LNCaP clone FGC (cell line): ENCODE measurements around the gene ATXN3.
"Not testable (repeated sequence)": the region's sequence is repeated elsewhere in the genome, so short reads cannot be mapped to it uniquely, and the experiment has no call there.

Source experiments
- DNase-seq: peaks from one replicate; pipeline ENCODE4 v3.0.0-alpha.2; 2011; ENCODE audit warnings: low read depth
- H3K4me3 ChIP-seq: 2 replicates; pipeline ENCODE4 v1.5.1; 2011; ENCODE audit warnings: mild to moderate bottlenecking, low read depth, low read length, control low read depth
- CTCF ChIP-seq: IDR thresholded peaks from 2 replicates; pipeline ENCODE4 v1.5.1; 2012; ENCODE audit warnings: mild to moderate bottlenecking; ENCODE audit not compliant: control insufficient read depth, insufficient read depth; ENCODE audit errors: extremely low read depth

The ATXN3 gene

DNA sequence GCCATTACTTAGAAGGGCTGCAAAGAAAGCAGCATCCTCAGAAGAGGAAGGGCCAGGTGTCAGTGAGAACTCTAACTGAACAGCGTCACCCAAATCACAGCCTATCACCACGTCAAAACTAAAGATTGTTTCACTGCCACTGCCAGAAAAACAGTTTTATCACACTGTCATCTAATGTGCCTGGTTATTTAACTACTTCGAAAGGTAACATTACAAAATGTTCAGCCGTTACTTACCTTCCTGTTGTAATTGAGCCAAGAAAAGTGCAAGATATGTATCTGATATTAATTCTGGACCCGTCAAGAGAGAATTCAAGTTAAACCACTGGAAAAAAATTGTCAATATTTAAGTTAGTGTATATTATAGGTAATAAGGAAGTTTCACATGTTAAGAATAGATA, 17.9 kb downstream of the ATXN3 start:
- no peak overlapping the region for H3K4me3 ChIP-seq
- peak; percentile 88 for DNase-seq
- TF ChIP-seq CTCF = no peak

DNA sequence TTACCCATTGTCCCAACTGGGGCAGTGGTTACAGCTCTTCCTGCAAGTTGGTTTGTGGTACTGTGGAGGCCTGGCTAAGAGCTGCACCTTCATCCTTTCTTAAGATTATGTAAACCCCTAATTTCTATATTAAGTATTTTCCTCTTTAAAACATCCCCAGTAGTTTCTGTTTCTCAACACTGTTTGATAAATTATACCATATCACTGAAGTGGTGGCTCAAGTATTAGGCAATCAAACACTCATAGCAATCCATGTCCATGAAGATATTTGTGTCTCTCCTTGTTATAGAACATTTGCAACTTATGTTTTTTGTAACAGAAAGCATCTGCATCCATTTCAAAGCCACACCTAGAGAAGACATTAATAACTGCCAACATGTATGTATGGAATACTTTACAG, 31.8 kb downstream of the ATXN3 start:
- TF ChIP-seq CTCF = no peak
- DNase-seq = no peak
- no peak overlapping the region for H3K4me3 ChIP-seq

DNA sequence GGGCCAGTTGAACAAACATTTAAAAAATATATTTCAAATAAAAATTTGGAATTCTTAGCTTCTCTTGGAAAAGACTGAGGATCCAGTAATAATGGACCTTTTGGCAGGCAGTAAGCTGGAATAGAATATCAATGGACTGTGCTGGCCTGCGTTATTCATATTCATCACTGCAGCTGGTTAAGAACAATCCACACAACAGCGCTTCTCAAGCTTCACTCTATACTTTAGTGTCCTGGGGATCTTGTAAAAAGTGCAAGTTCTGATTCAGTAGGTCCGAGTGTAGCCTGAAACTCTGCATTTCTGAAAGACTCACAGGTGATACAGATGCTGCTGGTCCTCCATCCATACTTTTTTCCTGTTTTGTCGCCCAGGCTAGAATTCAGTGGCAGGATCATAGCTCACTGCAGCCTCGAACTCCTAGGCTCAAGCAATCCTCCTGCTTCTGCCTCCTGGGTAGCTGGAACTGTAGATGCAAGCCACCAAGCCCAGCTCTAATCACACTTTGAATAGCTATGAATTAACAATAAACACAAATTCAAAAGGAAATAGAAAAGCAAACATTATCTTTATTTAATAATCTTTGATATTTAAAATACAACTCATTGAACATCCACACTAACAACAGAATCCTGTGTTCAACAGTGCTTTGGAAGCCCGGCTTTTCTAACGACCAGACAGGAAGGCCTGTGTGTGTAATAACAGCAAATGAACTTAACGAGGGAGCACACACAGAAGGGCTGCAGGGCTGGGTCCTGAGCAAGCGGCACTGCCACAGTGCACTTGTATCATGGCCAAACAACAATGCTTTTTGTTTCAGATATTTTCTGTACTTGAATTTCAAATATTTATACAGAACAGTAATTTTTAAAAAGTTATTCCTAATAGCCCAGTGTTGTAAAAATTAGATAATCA, 48.1 kb downstream of the ATXN3 start:
- no peak for DNase-seq
- TF ChIP-seq CTCF = no peak
- no peak overlapping the region for H3K4me3 ChIP-seq

- no peak for DNase-seq
- H3K4me3 ChIP-seq = no peak overlapping the region
- no peak for TF ChIP-seq CTCF
These were observed 56.6 kb downstream of the ATXN3 start for GRCh38 chr14:92049781-92050180.

DNA sequence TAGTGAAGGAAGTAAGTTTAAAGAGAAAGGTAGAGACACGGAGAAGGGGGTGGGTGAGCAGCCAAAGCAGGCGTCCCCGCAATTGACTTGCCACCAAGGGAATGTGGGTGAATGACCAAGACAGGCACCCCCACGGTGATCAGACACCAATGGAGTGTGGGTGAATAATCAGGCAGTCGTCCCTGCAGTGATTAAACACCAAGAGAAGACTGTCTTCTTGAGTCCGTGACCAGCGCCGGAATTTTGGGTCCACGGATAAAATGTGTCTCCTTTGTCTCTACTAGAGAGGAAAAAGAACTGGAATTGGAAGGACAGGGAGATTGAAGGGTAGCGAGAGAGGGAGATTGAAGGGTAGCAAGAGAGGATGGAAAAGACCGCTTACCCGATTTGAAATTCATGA, 57.2 kb downstream of the ATXN3 start:
- not testable (repeated sequence) for H3K4me3 ChIP-seq, DNase-seq

DNA sequence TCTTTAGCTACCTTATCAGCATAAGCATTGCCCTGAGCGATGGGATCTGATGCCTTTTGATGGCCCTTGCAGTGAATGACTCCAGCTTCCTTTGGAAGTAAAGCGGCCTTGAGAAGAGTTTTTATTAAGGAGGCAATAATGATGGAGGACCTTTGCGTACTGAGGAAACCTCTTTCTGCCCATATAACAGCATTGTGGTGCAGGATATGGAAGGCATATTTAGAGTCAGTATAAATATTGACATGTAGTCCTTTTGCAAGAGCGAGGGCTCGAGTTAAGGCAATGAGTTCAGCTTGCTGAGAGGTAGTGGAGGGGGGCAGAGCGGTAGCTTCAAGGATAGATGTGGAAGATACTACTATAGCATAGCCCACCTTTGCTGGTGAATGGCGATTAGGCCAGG, 60.5 kb downstream of the ATXN3 start:
- not testable (repeated sequence) for DNase-seq

DNA sequence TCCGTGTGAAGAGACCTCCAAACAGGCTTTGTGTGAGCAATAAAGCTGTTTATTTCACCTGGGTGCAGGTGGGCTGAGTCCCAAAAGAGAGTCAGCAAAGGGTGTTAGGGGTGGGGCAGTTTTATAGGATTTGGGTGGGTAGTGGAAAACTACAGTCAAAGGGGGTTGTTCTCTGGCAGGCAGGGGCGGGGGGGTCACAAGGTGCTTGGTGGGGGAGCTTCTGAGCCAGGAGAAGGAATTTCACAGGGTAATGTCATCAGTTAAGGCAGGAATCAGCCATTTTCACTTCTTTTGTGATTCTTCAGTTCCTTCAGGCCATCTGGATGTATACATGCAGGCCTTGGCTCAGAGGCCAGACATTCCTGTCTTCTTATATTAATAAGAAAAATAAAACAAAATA, 64.6 kb downstream of the ATXN3 start:
- not testable (repeated sequence) for DNase-seq, H3K4me3 ChIP-seq

More for the DNA sequence above, 60.5 kb downstream of the ATXN3 start:
- not testable (repeated sequence) for H3K4me3 ChIP-seq

- H3K4me3 ChIP-seq = peak overlapping the region; percentile 94
- no peak for TF ChIP-seq CTCF
- DNase-seq = no peak
These were observed 65.2 kb downstream of the ATXN3 start for GRCh38 chr14:92041203-92041602.
